ENCODE data around the gene CUZD1.
"Not testable (repeated sequence)": the region's sequence is repeated elsewhere in the genome, so short reads cannot be mapped to it uniquely, and the experiment has no call there.

CUZD1 gene

GRCh38 chr10:122845783-122846332, at the start of gene CUZD1:
CUZD1 (minus strand) TSS chr10:122845857; CDS start chr10:122845843, 14 bp downstream.
- no peak for DNase-seq

DNA sequence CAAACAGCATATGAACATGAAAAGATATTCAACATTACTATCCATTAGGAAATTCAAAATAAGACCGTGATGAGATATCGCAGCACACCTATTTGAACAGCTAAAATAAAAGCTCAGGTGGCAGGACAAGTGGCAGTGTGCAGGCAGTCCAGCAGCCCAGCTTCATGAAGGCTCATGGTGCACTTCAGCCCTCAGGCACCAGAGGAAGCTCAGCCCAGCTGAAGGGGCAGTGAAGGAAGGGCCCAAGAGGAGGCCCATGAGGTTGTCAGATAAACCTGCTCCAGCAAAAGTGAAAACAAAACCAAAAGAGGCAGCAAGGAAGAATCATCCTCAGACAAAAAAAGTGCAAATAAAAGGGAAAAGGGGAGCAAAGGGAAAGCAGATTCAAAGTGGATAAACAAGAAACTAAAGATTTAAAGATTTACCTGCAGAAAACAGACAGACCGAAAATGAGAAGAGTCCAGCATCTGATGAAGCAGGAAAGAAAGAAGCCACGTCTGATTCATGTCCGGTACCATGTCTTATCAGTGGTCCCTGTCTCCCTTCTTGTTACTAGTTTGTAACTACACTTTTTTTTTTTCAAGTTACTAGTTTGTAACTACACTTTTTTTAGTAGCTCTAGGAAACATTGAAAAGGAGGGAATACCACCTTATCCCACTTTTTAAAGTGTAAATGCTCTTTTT, 48.7 kb upstream of the CUZD1 start:
- no peak for DNase-seq

- no peak for DNase-seq
Observed at GRCh38 chr10:122884166-122884565, 38.5 kb upstream of the CUZD1 start.

DNA sequence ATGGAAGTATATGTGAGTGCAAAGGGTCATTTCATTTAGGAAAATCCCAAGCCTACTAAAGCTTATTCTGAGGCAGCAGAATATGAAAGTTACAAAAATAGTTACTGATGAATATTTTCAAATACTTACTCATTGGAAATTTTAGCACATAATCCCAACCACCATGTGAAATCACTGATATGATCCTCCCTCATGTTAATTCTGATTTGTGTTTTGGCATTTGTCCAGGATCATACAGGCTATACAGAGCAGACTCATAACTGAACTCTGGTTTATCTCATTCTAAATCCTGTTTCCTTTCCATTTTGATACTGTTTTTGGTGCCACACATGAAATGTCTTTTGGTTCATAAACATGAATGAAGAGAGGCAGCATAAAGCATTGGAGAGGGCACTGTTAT, 37.1 kb upstream of the CUZD1 start:
- no peak for DNase-seq

DNA sequence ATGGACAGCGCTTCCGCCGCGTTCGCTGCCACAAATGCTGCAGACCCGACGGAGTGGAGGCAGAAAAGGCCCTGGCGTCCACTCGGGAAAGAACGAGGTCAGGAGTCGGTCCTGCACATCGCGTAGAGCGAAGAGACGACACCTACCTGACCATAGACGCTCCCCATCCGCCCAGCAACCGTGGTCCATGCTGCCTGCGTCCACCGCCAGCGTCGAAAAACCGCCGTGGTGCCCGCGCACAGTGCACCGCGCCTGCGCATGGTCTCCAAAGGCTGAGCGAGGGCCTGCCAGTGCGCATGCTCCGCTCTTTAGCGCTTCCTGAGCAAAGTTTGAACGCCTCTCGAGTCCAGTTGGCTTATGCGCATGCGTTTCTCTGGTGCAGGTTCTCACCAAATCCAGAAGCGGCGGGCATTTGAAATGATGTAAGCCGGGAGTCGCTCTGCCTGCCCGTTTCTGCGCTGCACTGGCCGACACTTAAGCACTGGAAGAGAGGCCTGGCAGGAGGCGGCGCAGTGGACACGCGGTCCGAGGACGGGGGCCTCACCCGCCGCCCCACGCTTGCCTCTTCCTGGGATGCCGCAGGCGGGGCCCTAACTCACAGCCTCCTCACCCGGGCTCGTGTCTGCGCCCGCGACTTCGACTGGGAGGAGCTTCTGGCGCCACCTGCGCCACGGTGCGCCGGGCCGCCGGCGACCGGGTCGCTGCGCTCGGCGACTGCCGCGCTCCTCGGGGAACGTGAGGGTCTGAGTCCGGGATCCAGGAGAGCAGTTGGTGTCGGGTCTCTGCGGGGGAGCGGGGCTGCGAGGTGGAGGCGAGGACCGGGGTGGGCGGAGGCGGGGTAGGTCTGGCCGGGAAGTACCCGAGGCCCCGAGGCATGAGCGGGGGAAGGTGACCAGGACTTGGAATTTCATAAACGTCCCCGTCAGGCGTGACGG, 33.9 kb upstream of the CUZD1 start, which contains the start of gene FAM24B:
Gene FAM24B (minus strand): TSS at position 243 of the 935 bp plus-strand sequence. CDS start 29,066 bp downstream, outside the sequence.
- peak; percentile 88 to 90 for DNase-seq

GRCh38 chr10:122878799-122879338, 33.2 kb upstream of the CUZD1 start:
- peak in 1 of 2 donors; percentile 5 for DNase-seq

DNA sequence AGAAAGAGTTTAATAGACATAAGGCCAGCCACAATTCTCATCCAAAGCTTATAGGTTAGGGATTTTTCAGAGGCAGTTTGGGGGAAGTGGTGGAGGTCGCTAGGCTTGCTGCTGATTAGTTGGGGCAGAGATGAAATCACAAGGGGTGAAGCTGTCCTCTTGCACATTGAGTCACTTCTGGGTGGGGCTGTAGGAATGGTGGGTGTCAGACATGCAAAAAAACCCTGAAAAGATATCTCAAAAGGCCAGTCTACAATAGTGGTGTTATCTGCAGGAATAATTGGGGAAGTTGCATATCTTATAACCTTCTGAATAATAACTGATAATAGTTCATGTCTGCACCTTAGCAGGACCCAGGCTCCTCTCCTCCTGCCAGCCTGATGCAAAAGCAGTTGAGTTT, 31.6 kb upstream of the CUZD1 start:
- no peak for DNase-seq

GRCh38 chr10:122876467-122876855, 30.8 kb upstream of the CUZD1 start:
- DNase-seq = no peak

DNA sequence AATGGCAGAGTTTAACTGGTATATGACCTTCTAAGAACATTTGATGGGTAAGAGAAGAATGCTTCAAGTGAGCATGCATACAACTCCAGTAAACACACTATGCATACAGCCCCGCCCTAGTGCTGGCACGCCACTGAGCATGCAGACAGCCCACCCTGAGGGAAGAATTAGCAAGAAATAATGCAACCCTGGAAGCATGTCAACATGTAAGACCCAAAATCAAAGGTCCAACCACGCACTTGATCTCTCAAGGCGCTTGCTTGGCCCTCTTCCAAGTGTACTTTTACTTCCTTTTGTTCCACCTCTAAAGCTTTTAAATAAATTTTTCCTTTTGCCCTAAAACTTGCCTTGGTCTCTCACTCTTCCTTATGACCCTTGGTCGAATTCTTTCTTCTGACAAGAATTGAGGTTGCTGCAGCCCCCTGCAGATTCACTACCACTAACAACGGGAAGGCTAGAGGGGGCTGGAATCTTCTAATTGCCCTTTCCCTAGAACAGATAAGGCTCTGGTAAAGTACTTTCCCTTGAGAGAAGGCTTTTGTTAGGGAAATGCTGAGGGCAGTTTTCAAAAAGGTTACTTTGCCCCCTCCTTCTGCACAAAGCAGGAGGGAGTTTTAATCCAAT, 30.3 kb upstream of the CUZD1 start:
- DNase-seq = no peak

DNA sequence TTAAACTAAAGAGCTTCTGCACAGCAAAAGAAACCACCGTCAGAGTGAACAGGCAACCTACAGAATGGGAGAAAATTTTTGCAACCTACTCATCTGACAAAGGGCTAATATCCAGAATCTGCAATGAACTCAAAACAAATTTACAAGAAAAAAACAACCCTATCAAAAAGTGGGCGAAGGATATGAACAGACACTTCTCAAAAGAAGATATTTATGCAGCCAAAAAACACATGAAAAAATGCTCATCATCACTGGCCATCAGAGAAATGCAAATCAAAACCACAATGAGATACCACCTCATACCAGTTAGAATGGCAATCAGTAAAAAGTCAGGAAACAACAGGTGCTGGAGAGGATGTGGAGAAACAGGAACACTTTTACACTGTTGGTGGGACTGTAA, 26.3 kb upstream of the CUZD1 start:
- not testable (repeated sequence) for DNase-seq

DNA sequence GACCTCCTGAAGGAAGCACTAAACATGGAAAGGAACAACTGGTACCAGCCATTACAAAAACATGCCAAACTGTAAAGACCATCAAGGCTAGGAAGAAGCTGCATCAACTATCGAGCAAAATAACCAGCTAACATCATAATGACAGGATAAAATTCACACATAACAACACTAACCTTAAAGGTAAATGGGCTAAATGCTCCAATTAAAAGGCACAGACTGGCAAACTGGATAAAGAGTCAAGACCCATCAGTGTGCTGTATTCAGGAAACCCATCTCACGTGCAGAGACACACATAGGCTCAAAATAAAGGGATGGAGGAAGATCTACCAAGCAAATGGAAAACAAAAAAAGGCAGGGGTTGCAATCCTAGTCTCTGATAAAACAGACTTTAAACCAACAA, 23.1 kb upstream of the CUZD1 start:
- DNase-seq = not testable (repeated sequence)

DNA sequence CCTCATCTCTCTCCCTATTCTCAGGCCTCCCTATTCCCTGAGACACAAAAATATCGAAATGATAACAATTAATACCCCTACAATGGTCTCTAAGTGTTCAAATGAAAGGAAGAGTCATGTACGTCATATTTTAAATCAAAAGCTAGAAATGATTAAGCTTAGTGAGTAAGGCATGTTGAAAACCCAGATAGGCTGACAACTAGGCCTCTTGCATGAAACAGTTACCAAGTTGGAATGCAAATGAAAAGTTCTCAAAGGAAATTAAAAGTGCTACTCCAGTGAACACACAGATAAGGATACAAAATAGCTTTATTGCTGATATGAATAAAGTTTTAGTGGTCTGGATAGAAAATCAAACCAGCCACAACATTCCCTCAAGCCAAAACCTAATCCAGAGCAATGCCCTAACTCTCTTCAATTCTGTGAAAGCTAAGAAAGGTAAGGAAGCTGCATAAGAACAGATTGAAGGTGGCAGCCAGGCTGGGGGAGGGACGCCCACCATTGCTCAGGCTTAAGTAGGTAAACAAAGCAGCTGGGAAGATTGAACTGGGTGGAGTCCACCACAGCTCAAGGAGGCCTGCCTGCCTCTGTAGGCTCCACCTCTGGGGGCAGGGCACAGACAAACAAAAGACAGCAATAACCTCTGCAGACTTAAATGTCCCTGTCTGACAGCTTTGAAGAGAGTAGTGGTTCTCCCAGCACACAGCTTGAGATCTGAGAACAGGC, 21.3 kb upstream of the CUZD1 start:
- DNase-seq = not testable (repeated sequence)

DNA sequence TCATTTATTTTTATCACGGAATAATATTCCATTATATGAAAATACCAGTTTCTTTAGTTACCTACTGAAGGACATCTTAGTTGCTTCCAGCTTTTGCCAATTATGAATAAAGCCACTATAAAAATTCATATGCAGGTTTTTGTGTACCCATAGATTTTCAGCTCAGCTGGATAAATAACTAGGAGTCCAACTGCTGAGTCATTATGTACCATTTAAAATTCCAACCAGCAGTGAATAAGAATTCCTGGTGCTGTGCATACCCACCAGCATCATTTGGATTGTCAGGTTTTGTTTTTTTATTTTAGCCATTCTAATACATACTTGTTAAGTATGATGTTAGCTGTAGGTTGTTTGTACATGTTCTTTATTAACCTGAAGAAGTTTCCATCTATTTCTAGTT, 19.2 kb upstream of the CUZD1 start:
- DNase-seq = no peak

GRCh38 chr10:122864194-122864592, 18.5 kb upstream of the CUZD1 start:
- DNase-seq = no peak

GRCh38 chr10:122863216-122864193, 17.8 kb upstream of the CUZD1 start:
- DNase-seq = no peak

DNA sequence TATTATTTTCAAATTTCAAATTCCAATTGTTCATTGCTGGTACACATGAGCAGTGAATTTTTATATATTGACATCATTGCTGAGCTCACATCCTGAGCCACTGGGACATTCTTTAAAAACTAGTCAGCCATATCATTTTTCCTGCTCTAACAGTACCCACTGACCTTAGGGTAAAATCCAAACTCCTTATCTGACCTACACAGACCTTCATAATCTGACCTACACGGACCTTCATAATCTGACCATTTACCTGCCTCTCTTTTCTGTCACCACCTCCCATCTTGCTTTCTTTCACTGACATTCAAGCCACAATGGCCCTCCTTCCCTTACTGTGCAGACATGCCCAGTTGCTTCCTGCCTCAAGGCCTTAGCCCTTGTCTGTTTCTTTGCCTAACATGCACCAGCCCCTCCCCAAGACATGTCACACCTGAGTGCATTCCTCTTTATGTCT, 16.1 kb upstream of the CUZD1 start:
- DNase-seq = no peak

- DNase-seq = no peak
Observed at GRCh38 chr10:122859527-122859926, 13.9 kb upstream of the CUZD1 start.

- not testable (repeated sequence) for DNase-seq
Observed at GRCh38 chr10:122858042-122858441, 12.4 kb upstream of the CUZD1 start.

- DNase-seq = no peak
Observed at GRCh38 chr10:122856902-122857301, 11.2 kb upstream of the CUZD1 start.

GRCh38 chr10:122855745-122856144, 10.1 kb upstream of the CUZD1 start:
- no peak for DNase-seq

GRCh38 chr10:122854648-122855047, 9.0 kb upstream of the CUZD1 start:
- no peak for DNase-seq
